ENCODE data around the gene ARL5C. TPM values are rescaled to one million over a fixed set of nuclear protein-coding genes. Genes with fewer than 3 reads are reported as not detected.
A peak's percentile ranks its signal among the peaks of the same experiment; 100 is the strongest.

The ARL5C gene
- total RNA-seq (2021): not detected in 2 replicates
- long read RNA-seq: 0 reads

- Histone ChIP-seq H3K9ac (ENCODE audit: extremely low read depth, insufficient read length, low read length) (no peak within 1 kb of the TSS), H3K14ac (ENCODE audit: insufficient read depth, low read length) (no peak within 1 kb of the TSS), H2AFZ (ENCODE audit: low read length) (no peak within 1 kb of the TSS), H3K18ac (ENCODE audit: insufficient read length, low read depth, low read length) (no peak within 1 kb of the TSS), H2BK5ac (ENCODE audit: insufficient read length, low read length) (no peak within 1 kb of the TSS), H3K9me3 (ENCODE audit: control insufficient read depth, low read depth, low read length) (no peaks in the 10 kb centered on the region), H3K4me2 (ENCODE audit: insufficient read depth, insufficient read length, low read length) (peak within 1 kb of the TSS; percentile 82), H3K56ac (ENCODE audit: insufficient read length, low read depth, low read length) (no peak within 1 kb of the TSS), H3K23ac (ENCODE audit: insufficient read length, low read depth, low read length) (no peak within 1 kb of the TSS), H2BK12ac (ENCODE audit: insufficient read length, low read depth, low read length) (no peak within 1 kb of the TSS), H4K8ac (replicated peaks; ENCODE audit: insufficient read length, low read depth, low read length) (no peak within 1 kb of the TSS), H3K23me2 (ENCODE audit: insufficient read length, low read depth, low read length, poor library complexity, severe bottlenecking) (peaks cover 9% of the 10 kb centered on the region), H3K79me1 (ENCODE audit: insufficient read depth, low read depth, low read length, poor library complexity, severe bottlenecking) (no peaks in the 10 kb centered on the region), H2BK15ac (ENCODE audit: low read depth, low read length) (no peak within 1 kb of the TSS), H3K4ac (ENCODE audit: low read depth, low read length) (no peak within 1 kb of the TSS), H4K5ac (ENCODE audit: insufficient read length, low read depth, low read length) (no peak within 1 kb of the TSS), H3K4me1 (ENCODE audit: insufficient read depth, low read length) (no peaks in the 10 kb centered on the region), H3T11ph (ENCODE audit: low read length) (no peak within 1 kb of the TSS), H4K20me1 (ENCODE audit: control insufficient read depth, insufficient read depth, insufficient read length) (no peaks in the 10 kb centered on the region), H3K27ac (ENCODE audit: insufficient read length, low read depth, low read length) (no peak within 1 kb of the TSS), H2BK20ac (ENCODE audit: low read depth, low read length, poor library complexity, severe bottlenecking) (no peak within 1 kb of the TSS), H3K79me2 (ENCODE audit: insufficient read depth, low read length) (no peaks in the 10 kb centered on the region), H3K27me3 (ENCODE audit: insufficient read depth, low read length) (peaks cover 10% of the 10 kb centered on the region; the same call in 1 of the 2 replicates), H2BK120ac (ENCODE audit: low read depth, low read length, poor library complexity, severe bottlenecking) (no peak within 1 kb of the TSS), H2AK5ac (ENCODE audit: insufficient read length, low read length) (no peak within 1 kb of the TSS), H4K91ac (ENCODE audit: insufficient read length, low read depth, low read length) (no peak within 1 kb of the TSS)
- TF ChIP-seq CTCF (conservative IDR thresholded peaks at IDR 0.05): no peak
- H3K36me3 Mint-ChIP-seq (ENCODE audit: insufficient read depth in 1 of 3, low read depth in 3 of 3): peaks cover 3 to 8% (median 7%) of the 10 kb centered on the region in 3 experiments; a peak in 5 of 7 replicates
- H3K27ac Mint-ChIP-seq: no peak within 1 kb of the TSS; a peak in 1 of 7 replicates
- peaks cover 24 to 25% of the 10 kb centered on the region in 2 experiments for H3K4me1 Mint-ChIP-seq
- no peak for DNase-seq
- WGBS (ENCODE audit: extremely low coverage, insufficient read length, low lambda C conversion rate): no CpG with 5 or more reads among the region's 17 CpGs
- H3K27me3 Mint-ChIP-seq (ENCODE audit: low read depth): peaks cover 40% of the 10 kb centered on the region
- H3K9me3 Mint-ChIP-seq: peaks cover 4 to 8% of the 10 kb centered on the region in 2 experiments
- H3K4me3 Mint-ChIP-seq: peak within 1 kb of the TSS; percentile 82 to 96
These were observed at the start of gene ARL5C for GRCh38 chr17:39165841-39166349. ARL5C (minus strand) TSS chr17:39166161; CDS start chr17:39165760, 401 bp downstream.
